HepG2 (cell line): ENCODE measurements around the gene RSPRY1. TPM values are rescaled to one million over a fixed set of nuclear protein-coding genes. Genes with fewer than 3 reads are reported as not detected.

Experiments used
- AKAP8 ChIP-seq: sonication (generic); formaldehyde crosslinking; IDR thresholded peaks from 2 replicates; pipeline ENCODE4 v1.5.1; 2020; ENCODE audit warnings: mild to moderate bottlenecking, missing genetic modification reagents
- CENPX ChIP-seq: sonication (generic); formaldehyde crosslinking; IDR thresholded peaks from 2 replicates; pipeline ENCODE4 v1.9.0; 2021; ENCODE audit warnings: mild to moderate bottlenecking, missing genetic modification reagents, moderate library complexity
- CREB1 ChIP-seq, 2 experiments: fragments of 450-650 bp in 1 of 2; IDR thresholded peaks; 2 replicates each; pipeline ENCODE4 v1.6.1; 2016 to 2017; ENCODE audit warnings: control low read depth in 1 of 2, mild to moderate bottlenecking in 1 of 2, missing compliant biosample characterization in 1 of 2, missing genetic modification characterization in 1 of 2
- FOXA3 ChIP-seq: IDR thresholded peaks from 2 replicates; pipeline ENCODE4 v1.6.1; 2016; ENCODE audit warnings: missing genetic modification reagents, missing compliant biosample characterization
- HDAC1 ChIP-seq: sonication (generic); formaldehyde crosslinking; IDR thresholded peaks from 2 replicates; pipeline ENCODE4 v1.5.1; 2020; ENCODE audit warnings: mild to moderate bottlenecking, missing genetic modification reagents
- HMGA1 ChIP-seq: sonication (generic); formaldehyde crosslinking; conservative IDR thresholded peaks from 2 replicates; pipeline ENCODE4 v1.4.0; 2020; ENCODE audit warnings: missing genetic modification reagents
- HNRNPUL1 ChIP-seq: fragments of 200-400 bp; formaldehyde crosslinking; IDR thresholded peaks from 2 replicates; pipeline ENCODE4 v1.6.1; 2017; ENCODE audit warnings: low read depth, mild to moderate bottlenecking, low read length, moderate library complexity
- KLF15 ChIP-seq: sonication (generic); formaldehyde crosslinking; IDR thresholded peaks from 2 replicates; pipeline ENCODE4 v1.8.1; 2023; ENCODE audit warnings: borderline replicate concordance, mild to moderate bottlenecking, inconsistent platforms, missing genetic modification reagents, mixed read lengths
- MED8 ChIP-seq: sonication (generic); formaldehyde crosslinking; IDR thresholded peaks from 2 replicates; pipeline ENCODE4 v1.8.1; 2023; ENCODE audit warnings: mild to moderate bottlenecking, missing genetic modification reagents; ENCODE audit not compliant: insufficient replicate concordance
- MTA3 ChIP-seq: sonication (generic); formaldehyde crosslinking; IDR thresholded peaks from 2 replicates; pipeline ENCODE4 v1.4.0; 2020; ENCODE audit warnings: missing genetic modification reagents
- MZF1 ChIP-seq: sonication (generic); formaldehyde crosslinking; IDR thresholded peaks from 2 replicates; pipeline ENCODE4 v1.8.1; 2023; ENCODE audit warnings: mild to moderate bottlenecking, missing genetic modification reagents, borderline replicate concordance
- ONECUT2 ChIP-seq: sonication (generic); formaldehyde crosslinking; IDR thresholded peaks from 2 replicates; pipeline ENCODE4 v1.4.0; 2020; ENCODE audit warnings: missing genetic modification reagents
- SOX6 ChIP-seq, 2 experiments: fragments of 450-650 bp in 1 of 2; sonication (generic) in 1 of 2; formaldehyde crosslinking in 1 of 2; IDR thresholded peaks; 2 replicates each; pipeline versions ENCODE4 v1.4.0 to v1.6.1; 2017 to 2020; ENCODE audit warnings: antibody characterized with exemption in 1 of 2, mild to moderate bottlenecking in 1 of 2, missing genetic modification reagents in 1 of 2
- TBX2 ChIP-seq: sonication (generic); formaldehyde crosslinking; IDR thresholded peaks from 2 replicates; pipeline ENCODE4 v1.5.0; 2020; ENCODE audit warnings: missing genetic modification reagents, mild to moderate bottlenecking, borderline replicate concordance
- TGIF2 ChIP-seq: IDR thresholded peaks from 2 replicates; pipeline ENCODE4 v1.6.1; 2016; ENCODE audit warnings: control low read depth, missing compliant biosample characterization
- YEATS2 ChIP-seq: sonication (generic); formaldehyde crosslinking; IDR thresholded peaks from 2 replicates; pipeline ENCODE4 v1.4.0; 2020; ENCODE audit warnings: missing genetic modification reagents, borderline replicate concordance
- ZBTB42 ChIP-seq: sonication (generic); formaldehyde crosslinking; IDR thresholded peaks from 2 replicates; pipeline ENCODE4 v1.5.0; 2020; ENCODE audit warnings: mild to moderate bottlenecking, missing genetic modification reagents
- ZNF17 ChIP-seq: sonication (generic); formaldehyde crosslinking; IDR thresholded peaks from 2 replicates; pipeline ENCODE4 v1.5.0; 2020; ENCODE audit warnings: mild to moderate bottlenecking, missing genetic modification reagents
- ZNF205 ChIP-seq: IDR thresholded peaks from 2 replicates; pipeline ENCODE4 v1.6.1; 2018; ENCODE audit warnings: missing biosample characterization, missing genetic modification reagents
- ZNF343 ChIP-seq: sonication (generic); formaldehyde crosslinking; IDR thresholded peaks from 2 replicates; pipeline ENCODE4 v1.4.0; 2020; ENCODE audit warnings: mild to moderate bottlenecking, missing genetic modification reagents
- ZNF558 ChIP-seq: sonication (generic); formaldehyde crosslinking; IDR thresholded peaks from 2 replicates; pipeline ENCODE4 v1.9.0; 2022; ENCODE audit warnings: mild to moderate bottlenecking, missing genetic modification reagents, borderline replicate concordance
- ZNF766 ChIP-seq: sonication (generic); formaldehyde crosslinking; IDR thresholded peaks from 2 replicates; pipeline ENCODE4 v1.5.0; 2020; ENCODE audit warnings: missing genetic modification reagents, borderline replicate concordance
- polyA plus RNA-seq, 8 experiments: library from polyadenylated mRNA; depleted of rRNA in 3 of 8; stranded (reverse) in 7 of 8; unstranded in 1 of 8; fragments of >200 nt; fragmentation: Illumina TruSeq in 4 of 8; extraction: Trizol in 4 of 8; gene quantifications; 2 replicates each; pipeline versions ENCODE4 v1.2.1 to v1.2.3, GENCODE V29; 2011 to 2016; ENCODE audit warnings: low read depth in 4 of 8, missing spikeins in 1 of 8, mixed read lengths in 1 of 8; ENCODE audit not compliant: insufficient read depth in 1 of 8
- total RNA-seq, 5 experiments: library from RNA; depleted of rRNA; stranded (reverse); fragments of >200 nt; fragmentation: Illumina TruSeq; extraction: Trizol; gene quantifications; 2 replicates each; pipeline ENCODE4 v1.2.3, GENCODE V29; 2016; ENCODE audit warnings: low read depth in 1 of 5
- TF ChIP-seq, protein P1 (sequence below): sonication (generic); formaldehyde crosslinking; conservative IDR thresholded peaks from 2 replicates; pipeline ENCODE4 v1.8.1; 2023; ENCODE audit warnings: missing genetic modification reagents
- TF ChIP-seq, protein P2 (sequence below): sonication (generic); formaldehyde crosslinking; IDR thresholded peaks from 2 replicates; pipeline ENCODE4 v1.8.0; 2022; ENCODE audit warnings: missing genetic modification reagents, mild to moderate bottlenecking, inconsistent platforms, borderline replicate concordance
- TF ChIP-seq, protein P3 (sequence below), 2 experiments: sonication (generic) in 1 of 2; formaldehyde crosslinking in 1 of 2; IDR thresholded peaks; 2 replicates each; pipeline versions ENCODE4 v1.4.0 to v1.6.1; 2018 to 2020; ENCODE audit warnings: missing genetic modification reagents in 2 of 2, borderline replicate concordance in 1 of 2, low read depth in 1 of 2, mild to moderate bottlenecking in 1 of 2, missing biosample characterization in 1 of 2

RSPRY1 gene
- total and polyA plus RNA-seq, 2 of the 13 experiments (the other 11 are each of a cell fraction or from before 2014, with no cell fraction given) = 53.4 to 61.0 TPM

- TF ChIP-seq SOX6 (IDR thresholded peaks at IDR 0.05) (no peak), SOX6 (CRISPR knock-in tag; IDR thresholded peaks at IDR 0.05) (peak; percentile 54; the same call in 1 of the 2 replicates), CENPX (CRISPR knock-in tag) (no peak), MTA3 (CRISPR knock-in tag) (no peak), ZNF205 (CRISPR knock-in tag) (no peak), TBX2 (CRISPR knock-in tag) (0 out of 2 replicates have a peak, but pooled peaks have one; percentile 21), ZNF17 (CRISPR knock-in tag) (no peak), TGIF2 (CRISPR knock-in tag) (no peak), ZNF766 (CRISPR knock-in tag) (no peak), AKAP8 (no peak), KLF15 (CRISPR knock-in tag) (peak; percentile 53; the same call in 1 of the 2 replicates), CREB1 (IDR thresholded peaks at IDR 0.05) (peak; percentile 80), CREB1 (CRISPR knock-in tag; IDR thresholded peaks at IDR 0.05) (peak; percentile 96), ZNF343 (CRISPR knock-in tag) (no peak; the same call in 1 of the 2 replicates), ONECUT2 (CRISPR knock-in tag) (no peak; the same call in 1 of the 2 replicates), FOXA3 (CRISPR knock-in tag) (no peak; the same call in 1 of the 2 replicates), HDAC1 (CRISPR knock-in tag) (peak; percentile 91), MZF1 (CRISPR knock-in tag) (no peak), HMGA1 (no peak), HNRNPUL1 (no peak), ZBTB42 (0 out of 2 replicates have a peak, but pooled peaks have one; percentile 74), YEATS2 (CRISPR knock-in tag) (peak; percentile 78; the same call in 1 of the 2 replicates), ZNF558 (CRISPR knock-in tag) (no peak; the same call in 1 of the 2 replicates), MED8 (no peak)
- TF ChIP-seq, protein P1, sequence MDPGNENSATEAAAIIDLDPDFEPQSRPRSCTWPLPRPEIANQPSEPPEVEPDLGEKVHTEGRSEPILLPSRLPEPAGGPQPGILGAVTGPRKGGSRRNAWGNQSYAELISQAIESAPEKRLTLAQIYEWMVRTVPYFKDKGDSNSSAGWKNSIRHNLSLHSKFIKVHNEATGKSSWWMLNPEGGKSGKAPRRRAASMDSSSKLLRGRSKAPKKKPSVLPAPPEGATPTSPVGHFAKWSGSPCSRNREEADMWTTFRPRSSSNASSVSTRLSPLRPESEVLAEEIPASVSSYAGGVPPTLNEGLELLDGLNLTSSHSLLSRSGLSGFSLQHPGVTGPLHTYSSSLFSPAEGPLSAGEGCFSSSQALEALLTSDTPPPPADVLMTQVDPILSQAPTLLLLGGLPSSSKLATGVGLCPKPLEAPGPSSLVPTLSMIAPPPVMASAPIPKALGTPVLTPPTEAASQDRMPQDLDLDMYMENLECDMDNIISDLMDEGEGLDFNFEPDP = no peak
- TF ChIP-seq, protein P2, sequence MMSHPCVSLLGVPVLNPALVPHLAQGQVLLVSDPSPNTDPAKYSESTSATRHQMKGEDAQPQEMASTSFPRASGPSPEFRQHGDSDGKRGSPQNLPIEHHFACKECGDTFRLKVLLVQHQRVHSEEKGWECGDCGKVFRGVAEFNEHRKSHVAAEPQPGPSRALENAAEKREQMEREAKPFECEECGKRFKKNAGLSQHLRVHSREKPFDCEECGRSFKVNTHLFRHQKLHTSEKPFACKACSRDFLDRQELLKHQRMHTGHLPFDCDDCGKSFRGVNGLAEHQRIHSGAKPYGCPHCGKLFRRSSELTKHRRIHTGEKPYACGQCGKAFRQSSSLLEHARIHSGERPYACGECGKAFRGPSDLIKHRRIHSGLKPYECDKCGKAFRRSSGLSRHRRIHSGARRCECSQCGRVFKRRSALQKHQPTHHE = no peak
- TF ChIP-seq, protein P3, sequence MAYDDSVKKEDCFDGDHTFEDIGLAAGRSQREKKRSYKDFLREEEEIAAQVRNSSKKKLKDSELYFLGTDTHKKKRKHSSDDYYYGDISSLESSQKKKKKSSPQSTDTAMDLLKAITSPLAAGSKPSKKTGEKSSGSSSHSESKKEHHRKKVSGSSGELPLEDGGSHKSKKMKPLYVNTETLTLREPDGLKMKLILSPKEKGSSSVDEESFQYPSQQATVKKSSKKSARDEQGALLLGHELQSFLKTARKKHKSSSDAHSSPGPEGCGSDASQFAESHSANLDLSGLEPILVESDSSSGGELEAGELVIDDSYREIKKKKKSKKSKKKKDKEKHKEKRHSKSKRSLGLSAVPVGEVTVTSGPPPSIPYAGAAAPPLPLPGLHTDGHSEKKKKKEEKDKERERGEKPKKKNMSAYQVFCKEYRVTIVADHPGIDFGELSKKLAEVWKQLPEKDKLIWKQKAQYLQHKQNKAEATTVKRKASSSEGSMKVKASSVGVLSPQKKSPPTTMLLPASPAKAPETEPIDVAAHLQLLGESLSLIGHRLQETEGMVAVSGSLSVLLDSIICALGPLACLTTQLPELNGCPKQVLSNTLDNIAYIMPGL (CRISPR knock-in tag; IDR thresholded peaks at IDR 0.05; ENCODE audit: borderline replicate concordance in 1 of 2, low read depth in 1 of 2) = peak; percentile 77 to 81
Measured at GRCh38 chr16:57185945-57186871, at the start of gene RSPRY1, which contains the start of gene PSME3IP1 (continued).
